Left ventricle myocardium superior (tissue), 1 donor: Measurements from ENCODE around the gene PANK4. TPM values are rescaled to one million over a fixed set of nuclear protein-coding genes. Genes with fewer than 3 reads are reported as not detected.

Experiments
- ATAC-seq: fragments of 200-7000 bp; cut with Tn5 transposase; one replicate; pipeline ENCODE4 v1.9.1; 2020; ENCODE audit warnings: mild to moderate bottlenecking, moderate library complexity
- DNase-seq: peaks from one replicate; pipeline ENCODE4 v3.0.0-alpha.2; 2020
- intact Hi-C: fragments of 100-400 bp; cut with micrococcal nuclease; formaldehyde crosslinking; loops from one replicate; pipeline ENCODE4 v1.11.0; 2022
- total RNA-seq: library from RNA; stranded (reverse); fragmentation: NEBNext Ultra II Directional; extraction: Animal tissue kit (Norgen Biotek cat#: 25700); gene quantifications from one replicate; pipeline ENCODE4 v1.2.1, GENCODE V29; 2021
- donor health status: DM: no; HTN: yes; CAD: no; lungs with severe emphysema.

Gene PANK4
- total RNA-seq, 1 donor from 2014 or later, result 50.2 TPM

DNA sequence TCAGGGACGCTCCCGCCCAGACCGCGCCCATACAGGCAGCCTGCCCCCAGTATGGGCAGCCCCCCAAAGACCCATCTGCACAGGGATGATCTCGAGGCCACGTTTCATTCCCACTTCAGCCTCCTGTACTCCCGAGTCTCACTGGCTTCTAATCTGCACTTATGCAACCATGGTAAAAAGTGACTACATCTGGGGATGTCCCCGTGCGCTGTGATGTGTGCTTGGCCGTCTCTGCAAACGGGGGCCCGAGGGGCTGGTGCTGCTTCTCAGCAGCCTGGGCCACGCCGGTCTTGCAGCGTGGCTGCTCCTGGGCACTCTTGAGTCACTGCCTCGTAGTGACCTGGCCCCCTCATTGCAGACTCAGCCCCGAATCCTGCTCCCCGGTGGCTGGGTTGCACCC is 67.7 kb downstream of the PANK4 start:
- intact Hi-C loops, result no loop called here
- DNase-seq (no peak), ATAC-seq (no peak)

Other genes starting within 250 kb of the PANK4 start
- gene MORN1, start 135.0 kb downstream of the PANK4 start, total RNA-seq, result 5.3 TPM
- gene RER1, start 134.8 kb downstream of the PANK4 start, total RNA-seq, result 98.1 TPM
- 13.7 TPM for gene PEX10, start 114.0 kb downstream of the PANK4 start, total RNA-seq
- gene PLCH2, start 50.3 kb downstream of the PANK4 start, total RNA-seq, result 0.25 TPM
- 1.7 TPM for gene HES5, start 3.7 kb upstream of the PANK4 start, total RNA-seq
- 16.0 TPM for gene TNFRSF14, start 29.8 kb upstream of the PANK4 start, total RNA-seq
- gene PRXL2B, start 60.2 kb upstream of the PANK4 start, total RNA-seq, result 11.2 TPM
- not detected for gene MMEL1, start 106.4 kb upstream of the PANK4 start, total RNA-seq